ENCODE measurements around the gene SENP3. TPM values are rescaled to one million over a fixed set of nuclear protein-coding genes. Genes with fewer than 3 reads are reported as not detected.

Gene SENP3
- total and polyA plus RNA-seq, 2 of the 13 experiments (the other 11 are each of a cell fraction or from before 2014, with no cell fraction given), result 55.8 to 75.4 TPM

DNA sequence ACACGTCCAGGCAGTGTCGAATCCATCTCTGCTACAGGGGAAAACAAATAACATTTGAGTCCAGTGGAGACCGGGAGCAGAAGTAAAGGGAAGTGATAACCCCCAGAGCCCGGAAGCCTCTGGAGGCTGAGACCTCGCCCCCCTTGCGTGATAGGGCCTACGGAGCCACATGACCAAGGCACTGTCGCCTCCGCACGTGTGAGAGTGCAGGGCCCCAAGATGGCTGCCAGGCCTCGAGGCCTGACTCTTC, 10.5 kb downstream of the SENP3 start (continued):
- no peak for TF ChIP-seq RARG (CRISPR knock-in tag; IDR thresholded peaks at IDR 0.05; ENCODE audit: low read depth)
- TF ChIP-seq TGIF2 (CRISPR knock-in tag; IDR thresholded peaks at IDR 0.05), result peak; percentile 92
- TF ChIP-seq SALL1 (CRISPR knock-in tag; IDR thresholded peaks at IDR 0.05), result peak; percentile 87; the same call in 1 of the 2 replicates
- TF ChIP-seq CCAR2 (optimal IDR thresholded peaks at IDR 0.05; ENCODE audit: low read depth, low read length), result no peak
- no peak for TF ChIP-seq POLR2AphosphoS2 (IDR thresholded peaks at IDR 0.05; ENCODE audit: low read depth, low read length)
- no peak for TF ChIP-seq CREB1 (IDR thresholded peaks at IDR 0.05)
- TF ChIP-seq CREB1 (CRISPR knock-in tag; IDR thresholded peaks at IDR 0.05), result no peak
- TF ChIP-seq ZBTB21 (CRISPR knock-in tag; IDR thresholded peaks at IDR 0.05), result peak; percentile 82; the same call in 1 of the 2 replicates
- TF ChIP-seq MED1 (CRISPR knock-in tag; IDR thresholded peaks at IDR 0.05), result peak; percentile 76
- no peak for TF ChIP-seq ZNF615 (CRISPR knock-in tag; IDR thresholded peaks at IDR 0.05; ENCODE audit: borderline replicate concordance)
- 0 out of 2 replicates have a peak, but pooled peaks have one; percentile 75 for TF ChIP-seq ZC3H13 (CRISPR knock-in tag; IDR thresholded peaks at IDR 0.05)
- TF ChIP-seq, protein P1, sequence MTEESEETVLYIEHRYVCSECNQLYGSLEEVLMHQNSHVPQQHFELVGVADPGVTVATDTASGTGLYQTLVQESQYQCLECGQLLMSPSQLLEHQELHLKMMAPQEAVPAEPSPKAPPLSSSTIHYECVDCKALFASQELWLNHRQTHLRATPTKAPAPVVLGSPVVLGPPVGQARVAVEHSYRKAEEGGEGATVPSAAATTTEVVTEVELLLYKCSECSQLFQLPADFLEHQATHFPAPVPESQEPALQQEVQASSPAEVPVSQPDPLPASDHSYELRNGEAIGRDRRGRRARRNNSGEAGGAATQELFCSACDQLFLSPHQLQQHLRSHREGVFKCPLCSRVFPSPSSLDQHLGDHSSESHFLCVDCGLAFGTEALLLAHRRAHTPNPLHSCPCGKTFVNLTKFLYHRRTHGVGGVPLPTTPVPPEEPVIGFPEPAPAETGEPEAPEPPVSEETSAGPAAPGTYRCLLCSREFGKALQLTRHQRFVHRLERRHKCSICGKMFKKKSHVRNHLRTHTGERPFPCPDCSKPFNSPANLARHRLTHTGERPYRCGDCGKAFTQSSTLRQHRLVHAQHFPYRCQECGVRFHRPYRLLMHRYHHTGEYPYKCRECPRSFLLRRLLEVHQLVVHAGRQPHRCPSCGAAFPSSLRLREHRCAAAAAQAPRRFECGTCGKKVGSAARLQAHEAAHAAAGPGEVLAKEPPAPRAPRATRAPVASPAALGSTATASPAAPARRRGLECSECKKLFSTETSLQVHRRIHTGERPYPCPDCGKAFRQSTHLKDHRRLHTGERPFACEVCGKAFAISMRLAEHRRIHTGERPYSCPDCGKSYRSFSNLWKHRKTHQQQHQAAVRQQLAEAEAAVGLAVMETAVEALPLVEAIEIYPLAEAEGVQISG (CRISPR knock-in tag; IDR thresholded peaks at IDR 0.05), result peak; percentile 89; the same call in 1 of the 2 replicates
- no peak for TF ChIP-seq ATRX (CRISPR knock-in tag; IDR thresholded peaks at IDR 0.05; ENCODE audit: borderline replicate concordance)
- no peak for TF ChIP-seq MAFK (conservative IDR thresholded peaks at IDR 0.05 in 1 of 2, IDR thresholded peaks at IDR 0.05 in 1 of 2; ENCODE audit: low read length in 2 of 2)
- no peak for TF ChIP-seq XBP1 (CRISPR knock-in tag; IDR thresholded peaks at IDR 0.05)
- no peak for TF ChIP-seq SP140L (CRISPR knock-in tag; IDR thresholded peaks at IDR 0.05; ENCODE audit: borderline replicate concordance)
- TF ChIP-seq, protein P2, sequence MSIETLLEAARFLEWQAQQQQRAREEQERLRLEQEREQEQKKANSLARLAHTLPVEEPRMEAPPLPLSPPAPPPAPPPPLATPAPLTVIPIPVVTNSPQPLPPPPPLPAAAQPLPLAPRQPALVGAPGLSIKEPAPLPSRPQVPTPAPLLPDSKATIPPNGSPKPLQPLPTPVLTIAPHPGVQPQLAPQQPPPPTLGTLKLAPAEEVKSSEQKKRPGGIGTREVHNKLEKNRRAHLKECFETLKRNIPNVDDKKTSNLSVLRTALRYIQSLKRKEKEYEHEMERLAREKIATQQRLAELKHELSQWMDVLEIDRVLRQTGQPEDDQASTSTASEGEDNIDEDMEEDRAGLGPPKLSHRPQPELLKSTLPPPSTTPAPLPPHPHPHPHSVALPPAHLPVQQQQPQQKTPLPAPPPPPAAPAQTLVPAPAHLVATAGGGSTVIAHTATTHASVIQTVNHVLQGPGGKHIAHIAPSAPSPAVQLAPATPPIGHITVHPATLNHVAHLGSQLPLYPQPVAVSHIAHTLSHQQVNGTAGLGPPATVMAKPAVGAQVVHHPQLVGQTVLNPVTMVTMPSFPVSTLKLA (IDR thresholded peaks at IDR 0.05), result peak; percentile 94
- TF ChIP-seq, protein P3, sequence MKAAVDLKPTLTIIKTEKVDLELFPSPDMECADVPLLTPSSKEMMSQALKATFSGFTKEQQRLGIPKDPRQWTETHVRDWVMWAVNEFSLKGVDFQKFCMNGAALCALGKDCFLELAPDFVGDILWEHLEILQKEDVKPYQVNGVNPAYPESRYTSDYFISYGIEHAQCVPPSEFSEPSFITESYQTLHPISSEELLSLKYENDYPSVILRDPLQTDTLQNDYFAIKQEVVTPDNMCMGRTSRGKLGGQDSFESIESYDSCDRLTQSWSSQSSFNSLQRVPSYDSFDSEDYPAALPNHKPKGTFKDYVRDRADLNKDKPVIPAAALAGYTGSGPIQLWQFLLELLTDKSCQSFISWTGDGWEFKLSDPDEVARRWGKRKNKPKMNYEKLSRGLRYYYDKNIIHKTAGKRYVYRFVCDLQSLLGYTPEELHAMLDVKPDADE (CRISPR knock-in tag; IDR thresholded peaks at IDR 0.05), result no peak
- TF ChIP-seq ZNF10 (CRISPR knock-in tag; IDR thresholded peaks at IDR 0.05; ENCODE audit: borderline replicate concordance, low read depth), result no peak
- no peak; the same call in 1 of the 2 replicates for TF ChIP-seq ZNF350 (CRISPR knock-in tag; IDR thresholded peaks at IDR 0.05; ENCODE audit: borderline replicate concordance, low read depth)
- TF ChIP-seq, protein P4, sequence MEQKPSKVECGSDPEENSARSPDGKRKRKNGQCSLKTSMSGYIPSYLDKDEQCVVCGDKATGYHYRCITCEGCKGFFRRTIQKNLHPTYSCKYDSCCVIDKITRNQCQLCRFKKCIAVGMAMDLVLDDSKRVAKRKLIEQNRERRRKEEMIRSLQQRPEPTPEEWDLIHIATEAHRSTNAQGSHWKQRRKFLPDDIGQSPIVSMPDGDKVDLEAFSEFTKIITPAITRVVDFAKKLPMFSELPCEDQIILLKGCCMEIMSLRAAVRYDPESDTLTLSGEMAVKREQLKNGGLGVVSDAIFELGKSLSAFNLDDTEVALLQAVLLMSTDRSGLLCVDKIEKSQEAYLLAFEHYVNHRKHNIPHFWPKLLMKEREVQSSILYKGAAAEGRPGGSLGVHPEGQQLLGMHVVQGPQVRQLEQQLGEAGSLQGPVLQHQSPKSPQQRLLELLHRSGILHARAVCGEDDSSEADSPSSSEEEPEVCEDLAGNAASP (CRISPR knock-in tag; IDR thresholded peaks at IDR 0.05; ENCODE audit: borderline replicate concordance), result 0 out of 2 replicates have a peak, but pooled peaks have one; percentile 29
- TF ChIP-seq NFATC3 (CRISPR knock-in tag; IDR thresholded peaks at IDR 0.05), result no peak
- TF ChIP-seq GTF3A (CRISPR knock-in tag; conservative IDR thresholded peaks at IDR 0.05), result no peak; the same call in 1 of the 2 replicates
- TF ChIP-seq, protein P5, sequence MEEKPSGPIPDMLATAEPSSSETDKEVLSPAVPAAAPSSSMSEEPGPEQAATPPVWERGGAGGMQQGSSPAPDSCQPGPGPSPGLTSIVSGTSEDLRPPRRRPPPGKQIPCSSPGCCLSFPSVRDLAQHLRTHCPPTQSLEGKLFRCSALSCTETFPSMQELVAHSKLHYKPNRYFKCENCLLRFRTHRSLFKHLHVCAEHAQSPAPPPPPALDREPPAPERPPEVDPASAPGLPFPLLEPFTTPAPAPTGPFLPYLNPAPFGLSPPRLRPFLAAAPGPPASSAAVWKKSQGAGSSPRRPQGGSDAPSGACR (CRISPR knock-in tag; IDR thresholded peaks at IDR 0.05), result peak; percentile 69; the same call in 1 of the 2 replicates
- no peak for TF ChIP-seq SP2 (CRISPR knock-in tag; IDR thresholded peaks at IDR 0.05)
- TF ChIP-seq ZNF3 (CRISPR knock-in tag; IDR thresholded peaks at IDR 0.05), result no peak
